SK-N-DZ (cell line): ENCODE measurements around the gene FGGY. TPM values are rescaled to one million over a fixed set of nuclear protein-coding genes. Genes with fewer than 3 reads are reported as not detected.
A peak's percentile ranks its signal among the peaks of the same experiment; 100 is the strongest.
"Not testable (repeated sequence)": the region's sequence is repeated elsewhere in the genome, so short reads cannot be mapped to it uniquely, and the experiment has no call there.

Experiments
- DNase-seq: peaks from one replicate; pipeline ENCODE4 v3.0.0-alpha.2; 2015; ENCODE audit warnings: low spot score
- polyA plus RNA-seq, 2 experiments: library from polyadenylated mRNA; depleted of rRNA; stranded (reverse); fragments of >200 nt; gene quantifications; 2 replicates each; pipeline ENCODE4 v1.2.3, GENCODE V29; 2014

Gene FGGY, protein sequence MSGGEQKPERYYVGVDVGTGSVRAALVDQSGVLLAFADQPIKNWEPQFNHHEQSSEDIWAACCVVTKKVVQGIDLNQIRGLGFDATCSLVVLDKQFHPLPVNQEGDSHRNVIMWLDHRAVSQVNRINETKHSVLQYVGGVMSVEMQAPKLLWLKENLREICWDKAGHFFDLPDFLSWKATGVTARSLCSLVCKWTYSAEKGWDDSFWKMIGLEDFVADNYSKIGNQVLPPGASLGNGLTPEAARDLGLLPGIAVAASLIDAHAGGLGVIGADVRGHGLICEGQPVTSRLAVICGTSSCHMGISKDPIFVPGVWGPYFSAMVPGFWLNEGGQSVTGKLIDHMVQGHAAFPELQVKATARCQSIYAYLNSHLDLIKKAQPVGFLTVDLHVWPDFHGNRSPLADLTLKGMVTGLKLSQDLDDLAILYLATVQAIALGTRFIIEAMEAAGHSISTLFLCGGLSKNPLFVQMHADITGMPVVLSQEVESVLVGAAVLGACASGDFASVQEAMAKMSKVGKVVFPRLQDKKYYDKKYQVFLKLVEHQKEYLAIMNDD
- 10.4 and 16.9 TPM in 2 replicates for polyA plus RNA-seq (2014; cell fraction: cytosol; rRNA removed)
- polyA plus RNA-seq (2014; cell fraction: nucleus; rRNA removed): 9.4 and 10.6 TPM in 2 replicates

DNA sequence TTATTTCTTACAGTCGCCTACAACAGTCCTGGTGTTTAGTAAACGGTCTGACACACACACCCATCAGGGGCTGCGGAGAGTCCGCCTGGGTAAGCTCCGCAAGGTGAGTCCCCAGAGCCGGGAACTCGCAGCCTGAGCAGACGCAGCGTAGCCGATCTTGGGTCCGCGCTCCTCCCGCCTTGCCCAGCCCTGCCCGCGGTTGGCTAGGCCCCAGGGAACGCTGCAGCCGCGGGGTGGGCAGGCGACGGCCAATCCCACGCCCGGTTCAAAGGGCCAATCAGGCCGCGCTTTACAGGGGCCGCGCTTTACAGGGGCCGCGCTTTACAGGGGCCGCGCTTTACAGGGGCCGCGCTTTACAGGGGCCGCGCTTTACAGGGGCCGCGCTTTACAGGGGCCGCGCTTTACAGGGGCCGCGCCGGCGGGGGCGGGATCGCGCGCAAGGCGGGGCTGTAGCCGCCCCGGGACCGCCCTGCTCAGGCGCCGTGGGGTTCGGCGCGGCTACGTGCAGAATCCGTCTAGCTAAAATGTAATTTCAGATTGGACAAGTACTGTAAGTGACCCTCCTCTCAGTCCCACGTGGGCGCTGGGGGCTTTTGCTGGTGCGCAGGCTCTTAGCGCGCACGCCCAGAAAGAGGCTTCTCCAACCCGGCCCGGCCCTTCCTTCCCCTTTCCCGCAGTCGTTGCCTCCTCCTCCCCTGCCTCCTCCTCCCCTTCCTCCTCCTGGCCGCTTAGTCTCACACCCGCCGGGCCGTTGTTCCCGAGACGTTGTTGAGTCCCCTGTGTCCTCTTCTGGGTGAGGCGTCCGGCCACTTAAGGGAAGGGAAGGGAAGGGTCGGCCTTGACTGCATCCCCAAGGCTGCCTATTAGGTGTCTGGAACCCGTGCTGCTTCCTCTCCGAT is at the start of gene FGGY:
Gene FGGY (plus strand): TSS at position 737 of the 899 bp plus-strand sequence. CDS start 24,456 bp downstream, outside the sequence.
- peak; percentile 96 for DNase-seq

DNA sequence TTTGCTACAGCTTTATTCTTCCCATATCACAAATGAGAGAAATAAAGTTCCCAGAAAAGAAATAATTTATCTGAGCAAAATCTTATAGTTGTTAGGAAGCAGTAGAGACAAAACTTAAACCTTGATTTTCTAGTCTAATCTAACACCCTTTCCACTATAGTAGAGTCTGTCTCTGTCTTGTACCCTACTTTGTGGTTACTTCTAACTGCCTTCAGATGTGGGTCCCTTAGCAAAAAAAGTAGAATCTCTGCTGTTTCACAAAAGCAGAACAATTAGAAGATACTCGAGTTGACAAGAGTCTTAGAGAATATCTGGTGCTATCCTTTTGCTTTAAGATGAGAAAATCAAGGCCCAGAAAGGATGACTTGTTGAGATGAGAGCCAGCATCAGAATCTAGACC is 48.1 kb upstream of the FGGY start:
- DNase-seq: no peak

GRCh38 chr1:59249396-59250137 is 47.3 kb upstream of the FGGY start:
- no peak for DNase-seq

DNA sequence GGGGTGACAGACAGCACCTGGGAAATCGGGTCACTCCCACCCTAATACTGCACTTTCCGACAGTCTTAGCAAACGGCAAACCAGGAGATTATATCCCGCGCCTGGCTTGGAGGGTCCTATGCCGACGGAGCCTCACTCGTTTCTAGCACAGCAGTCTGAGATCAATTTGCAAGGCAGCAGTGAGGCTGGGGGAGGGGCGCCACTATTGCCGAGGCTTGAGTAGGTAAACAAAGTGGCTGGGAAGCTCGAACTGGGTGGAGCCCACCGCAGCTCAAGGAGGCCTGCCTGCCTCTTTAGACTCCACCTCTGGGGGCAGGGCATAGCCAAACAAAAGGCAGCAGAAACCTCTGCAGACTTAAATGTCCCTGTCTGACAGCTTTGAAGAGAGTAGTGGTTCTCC is 45.8 kb upstream of the FGGY start:
- DNase-seq: not testable (repeated sequence)

DNA sequence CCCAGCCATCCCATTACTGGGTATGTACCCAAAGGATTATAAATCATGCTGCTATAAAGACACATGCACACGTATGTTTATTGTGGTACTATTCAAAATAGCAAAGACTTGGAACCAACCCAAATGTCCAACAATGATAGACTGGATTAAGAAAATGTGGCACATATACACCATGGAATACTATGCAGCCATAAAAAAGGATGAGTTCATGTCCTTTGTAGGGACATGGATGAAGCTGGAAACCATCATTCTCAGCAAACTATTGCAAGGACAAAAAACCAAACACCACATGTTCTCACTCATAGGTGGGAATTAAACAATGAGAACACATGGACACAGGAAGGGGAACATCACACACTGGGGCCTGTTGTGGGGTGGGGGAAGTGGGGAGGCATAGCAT is 40.5 kb upstream of the FGGY start:
- DNase-seq: not testable (repeated sequence)

GRCh38 chr1:59258412-59259032 is 38.4 kb upstream of the FGGY start:
- no peak for DNase-seq

DNA sequence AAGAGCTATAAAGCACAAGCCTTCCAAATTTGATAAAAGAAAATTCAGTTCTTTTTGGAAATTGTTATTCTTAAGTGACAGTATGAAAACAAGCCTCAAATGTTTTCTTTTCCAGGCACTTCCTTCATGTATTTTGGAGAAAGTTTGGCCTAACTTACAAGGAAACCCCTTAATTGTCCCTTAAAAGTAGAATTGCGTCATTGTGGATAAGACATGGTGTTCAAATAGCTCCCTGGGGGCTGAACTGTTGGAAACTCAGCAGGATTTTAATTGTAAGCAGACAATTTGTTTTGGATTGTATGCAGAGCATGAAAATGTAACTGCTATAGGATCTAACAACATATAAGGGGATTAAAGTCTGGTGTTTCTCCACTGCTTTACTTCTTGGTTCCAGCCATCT is 35.4 kb upstream of the FGGY start:
- DNase-seq: no peak

- no peak for DNase-seq
Observed at GRCh38 chr1:59262631-59263030, 34.3 kb upstream of the FGGY start.

DNA sequence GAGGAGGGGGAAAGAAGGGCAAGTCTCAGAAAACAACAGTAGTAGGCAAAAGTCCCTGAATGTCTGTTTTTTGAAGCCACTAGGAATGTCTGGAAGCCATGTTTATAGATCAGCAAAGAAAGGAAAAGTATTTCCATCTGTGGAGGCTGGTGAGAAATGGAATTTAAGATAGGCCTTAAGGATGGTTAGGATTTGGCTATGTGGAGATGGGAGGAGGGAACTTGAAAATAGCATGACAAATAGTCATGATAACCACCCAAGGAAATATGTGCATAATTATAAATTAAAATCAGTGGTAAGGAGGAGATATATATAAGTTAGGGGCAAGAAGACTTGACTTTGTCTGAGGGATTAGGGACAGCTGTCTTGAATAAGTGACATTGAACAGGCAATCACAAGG is 33.8 kb upstream of the FGGY start:
- no peak for DNase-seq

- DNase-seq: no peak
Observed at GRCh38 chr1:59265622-59266021, 31.3 kb upstream of the FGGY start.

- DNase-seq: no peak
Observed at GRCh38 chr1:59266180-59266926, 30.5 kb upstream of the FGGY start.

- DNase-seq: no peak
Observed at GRCh38 chr1:59266927-59267293, 30.0 kb upstream of the FGGY start.

DNA sequence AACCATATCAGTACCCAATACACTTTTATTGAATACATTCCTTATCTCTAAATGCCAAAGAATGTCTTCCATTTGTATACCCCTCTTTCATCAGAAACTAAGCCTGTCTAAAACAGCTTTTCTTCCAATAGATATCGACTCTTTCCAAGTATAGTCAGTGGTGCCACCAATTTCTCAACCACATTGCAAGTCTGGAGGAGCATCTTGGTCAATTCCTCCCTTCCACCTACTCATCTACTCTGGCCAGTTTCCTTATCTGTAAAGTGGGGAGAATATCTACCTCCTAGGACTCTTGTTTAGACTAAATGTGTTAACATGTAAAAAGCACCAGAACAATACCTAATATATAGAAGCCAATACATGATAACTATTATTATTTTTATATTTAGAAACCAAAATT is 28.5 kb upstream of the FGGY start:
- DNase-seq: no peak

DNA sequence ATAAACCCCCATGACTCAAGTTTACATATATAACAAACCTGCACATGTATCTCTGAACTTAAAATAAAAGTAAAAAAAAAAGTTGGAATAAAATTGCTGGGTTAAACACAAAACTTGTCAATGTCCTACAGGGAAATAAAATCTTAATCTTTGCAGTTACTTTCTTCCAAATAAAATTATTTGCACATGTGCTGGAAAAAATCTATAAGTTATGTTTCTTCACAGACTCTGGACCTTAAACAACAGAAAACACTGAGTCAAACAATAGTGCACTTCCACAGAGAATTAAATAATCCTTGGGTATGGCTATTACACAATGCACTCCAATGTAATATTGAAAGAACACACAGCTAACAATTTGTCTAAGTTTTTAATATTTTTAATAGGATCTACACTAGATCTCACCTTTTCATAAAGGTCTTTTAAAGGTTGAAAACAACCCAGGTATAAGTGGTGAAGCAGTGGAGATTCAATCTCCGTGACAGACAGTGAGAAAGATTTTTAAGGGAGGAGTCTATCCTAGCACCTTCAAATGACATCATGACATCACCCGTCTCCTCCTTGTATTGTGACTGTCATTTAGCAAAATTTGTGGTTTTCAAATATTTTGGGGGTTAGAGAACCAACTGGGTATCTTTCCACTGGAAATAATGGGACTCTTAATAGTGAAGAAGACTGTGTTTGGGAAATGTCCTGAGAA is 25.2 kb upstream of the FGGY start:
- no peak for DNase-seq

- no peak for DNase-seq
Observed at GRCh38 chr1:59272507-59272906, 24.4 kb upstream of the FGGY start.

- DNase-seq: no peak
Observed at GRCh38 chr1:59276439-59276851, 20.4 kb upstream of the FGGY start.

GRCh38 chr1:59278780-59279354 is 18.0 kb upstream of the FGGY start:
- no peak for DNase-seq

GRCh38 chr1:59279645-59280044 is 17.2 kb upstream of the FGGY start:
- no peak for DNase-seq

DNA sequence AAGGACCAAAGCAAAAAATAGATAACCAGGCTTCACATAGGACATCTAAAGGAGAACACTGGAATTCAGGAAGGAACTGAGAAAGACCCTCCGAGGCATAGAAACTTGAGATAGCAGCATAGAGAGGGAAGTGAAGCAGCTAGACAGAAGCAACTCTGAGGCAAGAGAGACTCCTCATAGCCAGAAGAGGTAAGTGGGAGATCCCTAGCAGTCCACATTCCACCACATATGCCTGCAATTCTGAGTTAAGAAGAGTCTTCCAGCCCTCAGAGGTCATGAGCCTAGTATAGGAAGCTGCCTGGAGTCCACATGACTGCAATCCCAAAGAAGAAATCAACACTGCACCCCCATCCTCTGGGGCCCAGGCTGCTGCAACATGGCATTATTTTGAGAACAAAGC is 13.9 kb upstream of the FGGY start:
- no peak for DNase-seq
